ENCODE results near the gene KCNT1.

Gene KCNT1

DNA sequence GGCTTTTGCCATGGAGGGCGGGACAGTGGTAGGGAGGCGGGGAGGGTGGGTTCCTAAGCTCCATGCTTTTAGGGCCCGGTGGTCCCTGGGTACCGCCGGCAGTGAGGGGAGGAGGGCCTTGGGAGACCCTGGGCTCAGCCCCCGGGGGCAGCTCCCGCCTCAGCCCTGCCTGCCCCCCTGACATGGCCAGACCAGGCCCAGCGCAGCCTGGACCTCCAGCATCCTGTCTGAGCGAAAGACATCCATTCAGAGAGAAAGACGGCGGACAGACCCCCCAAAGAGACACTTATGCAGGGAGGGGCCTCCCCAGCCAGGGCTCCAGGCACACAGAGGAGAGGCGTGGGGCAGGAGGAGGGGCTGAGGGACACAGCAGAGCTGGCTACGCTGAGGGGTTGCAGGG lies 45.3 kb downstream of the KCNT1 start:
- DNase-seq (ENCODE audit: low read depth), result no peak

DNA sequence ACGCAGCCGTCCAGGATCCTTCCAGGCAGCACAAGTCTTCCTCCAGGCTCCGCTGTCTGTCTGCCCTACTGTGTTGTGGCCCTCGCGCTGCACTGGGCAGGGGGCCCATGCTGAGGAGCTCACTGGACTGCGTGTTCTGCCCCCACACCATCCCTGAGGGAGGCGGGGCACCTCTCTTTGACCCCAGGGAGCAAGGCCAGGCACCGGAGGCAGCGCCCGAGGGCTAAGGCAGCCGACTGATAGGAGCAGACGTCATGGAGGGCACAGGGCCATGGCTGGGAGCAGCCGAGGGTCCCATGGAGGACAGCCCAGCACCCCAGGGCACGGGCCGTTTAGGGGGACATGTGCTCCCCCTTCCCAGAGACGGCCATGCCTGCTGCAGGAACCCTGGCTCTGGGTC lies 46.7 kb downstream of the KCNT1 start:
- no peak for DNase-seq (ENCODE audit: low read depth)

DNA sequence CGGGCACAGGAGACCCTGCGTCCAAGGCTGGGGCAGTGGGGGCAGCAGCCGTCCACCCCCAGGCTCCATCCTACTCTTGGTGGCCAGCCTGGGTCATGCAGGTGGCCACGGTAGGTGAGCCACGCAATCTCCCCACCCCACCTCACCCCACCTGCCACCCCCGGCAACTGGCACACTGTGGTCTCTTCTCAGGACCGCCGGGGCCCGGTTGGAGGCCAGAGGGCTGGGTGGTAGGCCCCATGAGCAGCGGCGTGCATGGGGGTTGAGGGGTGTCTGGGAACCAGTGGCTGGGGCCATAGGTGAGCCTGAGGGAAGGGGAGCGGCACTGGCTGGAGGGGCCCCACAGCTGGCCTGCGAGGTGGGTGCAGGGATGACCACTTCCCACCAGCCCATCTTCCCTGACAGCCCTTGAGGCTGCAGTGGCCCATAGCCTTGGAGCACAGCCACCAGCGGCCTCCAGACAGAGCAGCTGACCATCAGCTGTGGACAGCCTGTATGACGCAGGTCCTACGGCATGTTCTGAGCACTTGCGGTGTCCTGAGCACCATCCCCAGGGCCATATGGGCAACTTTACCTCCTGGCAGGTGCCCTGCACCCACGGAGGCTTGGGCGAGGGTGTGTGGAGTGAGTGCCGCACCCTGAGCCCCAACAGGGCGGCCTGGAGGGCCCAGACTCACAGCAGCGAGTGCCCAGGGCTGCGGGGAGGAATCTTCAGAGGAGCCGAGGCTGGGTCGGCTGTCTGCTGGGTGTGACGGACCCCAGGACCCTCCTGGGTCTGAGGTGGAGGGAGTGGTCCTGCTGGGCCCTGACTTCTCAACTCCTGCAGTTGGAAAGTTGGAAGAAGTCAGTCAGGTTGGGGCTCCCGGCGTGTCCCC lies 47.4 kb downstream of the KCNT1 start:
- no peak for DNase-seq (ENCODE audit: low read depth)

DNA sequence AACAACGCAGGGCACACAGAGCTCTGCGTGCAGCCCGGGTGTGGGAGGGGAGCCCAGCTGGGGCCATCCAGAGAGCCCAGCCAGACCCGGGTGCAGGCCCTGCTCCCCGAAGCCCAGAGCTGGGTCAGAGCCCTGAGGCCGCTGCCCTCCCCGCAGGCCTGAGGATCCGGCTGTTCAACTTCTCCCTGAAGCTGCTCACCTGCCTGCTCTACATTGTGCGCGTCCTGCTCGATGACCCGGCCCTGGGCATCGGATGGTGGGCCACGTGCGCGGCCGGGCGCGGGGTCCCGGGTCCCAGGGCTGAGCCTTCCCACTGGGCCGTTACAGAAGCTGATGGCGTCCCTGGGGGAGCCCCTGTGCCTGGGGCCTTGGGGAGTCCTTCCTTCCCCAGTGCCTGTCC lies 48.8 kb downstream of the KCNT1 start:
- no peak for DNase-seq (ENCODE audit: low read depth)

DNA sequence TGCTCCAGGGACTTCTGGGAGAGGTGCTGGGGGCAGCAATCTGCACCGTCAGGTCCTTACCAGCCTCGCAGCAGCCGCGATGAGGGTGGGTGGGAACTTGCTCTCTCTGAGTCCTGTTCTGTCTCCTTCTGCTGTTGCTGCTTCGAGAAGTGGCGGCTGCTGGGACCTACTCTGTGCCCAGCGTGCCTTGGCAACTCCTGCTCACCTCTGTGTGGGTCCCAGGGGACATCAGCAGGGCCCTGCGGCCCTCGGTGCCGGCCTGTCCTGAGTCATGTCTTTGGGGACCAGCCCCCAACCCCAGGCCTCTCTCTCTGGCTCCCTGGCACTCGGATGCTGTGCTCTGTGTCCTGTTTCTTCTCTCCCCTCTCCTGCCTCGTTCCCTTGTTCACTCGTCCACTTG lies 49.5 kb downstream of the KCNT1 start:
- no peak for DNase-seq (ENCODE audit: low read depth)

DNA sequence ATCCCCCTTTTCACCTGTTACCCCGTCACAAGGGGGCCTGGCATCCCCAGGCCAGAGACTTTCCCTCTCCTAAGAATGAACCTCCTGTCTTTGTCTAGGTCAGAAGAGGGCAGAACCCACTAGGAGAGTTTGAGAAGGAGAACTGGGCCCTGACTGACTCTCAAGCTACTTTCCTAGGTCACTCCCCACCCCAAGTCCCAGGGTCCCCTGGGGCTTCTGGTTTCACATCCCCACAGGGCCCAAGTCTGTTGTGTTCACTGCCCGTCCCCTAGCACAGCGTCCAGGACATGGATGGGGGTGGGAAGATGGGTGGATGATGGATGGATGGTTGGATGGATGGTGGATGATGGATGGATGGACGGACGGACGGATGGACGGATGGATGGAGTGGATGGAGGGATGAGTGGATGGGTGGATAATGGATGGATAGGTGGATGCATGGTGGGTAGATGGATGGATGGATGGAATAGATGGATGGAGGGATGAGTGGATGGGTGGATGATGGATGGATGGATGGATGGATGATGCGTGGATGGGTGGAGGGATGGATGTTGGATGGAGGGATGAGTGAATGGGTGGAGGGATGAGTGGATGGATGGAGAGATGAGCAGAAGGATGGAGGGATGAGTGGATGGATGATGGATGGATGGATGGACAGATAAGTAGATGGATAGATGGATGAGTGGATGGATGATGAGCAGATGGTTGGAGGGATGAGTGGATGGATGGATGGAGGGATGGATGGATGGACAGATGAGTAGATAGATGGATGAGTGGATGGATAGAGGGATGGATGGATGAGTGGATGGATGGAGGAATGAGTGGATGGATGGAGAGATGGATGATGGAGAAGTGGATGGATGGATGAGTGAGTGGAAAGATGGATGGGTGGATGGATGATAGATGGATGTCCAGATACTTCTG lies 50.6 kb downstream of the KCNT1 start:
- DNase-seq (ENCODE audit: low read depth), result no peak

DNA sequence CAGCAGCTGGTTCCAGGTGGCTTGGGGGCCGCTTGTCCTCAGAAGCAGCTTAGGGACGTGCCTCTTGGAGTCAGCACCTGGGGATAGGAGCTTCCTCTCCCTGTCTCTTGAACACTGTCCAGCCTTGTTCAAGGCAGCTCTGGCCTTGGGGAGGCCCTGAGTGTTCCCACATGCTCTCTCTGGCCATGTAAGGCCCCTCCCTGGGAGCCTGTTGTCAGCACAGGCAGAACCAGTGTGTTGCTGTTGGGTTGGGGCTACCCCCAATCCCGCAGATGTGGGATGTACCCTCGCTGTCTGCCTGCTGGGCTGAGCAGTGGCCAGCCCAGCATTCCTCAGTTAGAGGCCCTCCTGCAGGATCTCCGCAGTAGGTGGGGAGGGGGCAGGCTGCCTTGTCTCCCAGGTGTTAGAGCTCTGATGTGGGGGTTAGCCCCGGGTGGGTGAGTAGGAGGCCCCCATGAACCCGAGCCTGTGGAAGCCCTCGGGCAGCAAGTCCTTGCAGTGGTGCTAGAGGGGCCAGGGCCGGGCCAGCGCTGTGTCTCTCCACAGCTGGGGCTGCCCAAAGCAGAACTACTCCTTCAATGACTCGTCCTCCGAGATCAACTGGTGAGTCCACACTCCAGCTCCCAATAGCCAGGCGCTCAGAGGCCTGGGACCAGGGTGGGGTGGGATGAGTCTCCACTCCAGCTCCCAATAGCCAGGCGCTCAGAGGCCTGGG lies 51.6 kb downstream of the KCNT1 start:
- DNase-seq (ENCODE audit: low read depth), result no peak

DNA sequence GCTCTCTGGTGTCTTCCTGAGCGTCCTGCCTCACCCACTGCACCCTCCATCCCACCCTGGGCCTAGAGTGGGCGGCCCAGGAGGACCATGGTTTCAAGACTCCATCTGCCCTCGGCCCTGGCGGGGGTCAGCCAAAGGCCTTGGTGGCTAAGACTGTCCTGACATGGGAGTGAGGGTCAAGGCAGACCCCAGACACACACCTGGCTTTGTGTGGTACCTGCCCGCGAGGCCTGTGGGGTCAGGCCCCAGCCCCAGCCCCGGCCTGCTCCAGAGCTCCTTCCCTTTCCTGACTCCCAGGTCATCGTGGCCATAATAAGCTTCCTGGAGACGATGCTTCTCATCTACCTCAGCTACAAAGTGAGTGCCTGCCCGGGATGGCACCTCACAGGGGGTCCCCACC lies 54.6 kb downstream of the KCNT1 start:
- DNase-seq (ENCODE audit: low read depth), result no peak

DNA sequence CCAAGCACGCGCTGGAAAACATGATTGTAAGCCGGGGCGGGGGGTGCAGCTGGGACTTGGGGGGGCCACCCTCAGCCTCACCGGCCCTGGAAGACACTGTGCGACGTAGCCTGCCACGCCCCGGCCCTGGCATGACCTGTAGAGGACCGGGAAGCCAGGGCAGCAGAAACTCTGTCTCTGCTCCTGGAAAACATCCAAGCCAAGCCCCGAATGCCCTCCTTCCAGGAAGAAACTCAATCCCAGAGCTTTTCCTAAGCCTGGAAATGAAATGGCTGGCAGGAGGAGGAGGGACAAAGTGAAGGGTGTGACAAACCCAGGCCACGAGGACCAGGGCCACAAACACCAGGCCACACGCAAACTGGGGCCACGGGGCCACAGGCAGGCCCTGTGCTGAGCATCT lies 55.4 kb downstream of the KCNT1 start:
- DNase-seq (ENCODE audit: low read depth), result no peak

DNA sequence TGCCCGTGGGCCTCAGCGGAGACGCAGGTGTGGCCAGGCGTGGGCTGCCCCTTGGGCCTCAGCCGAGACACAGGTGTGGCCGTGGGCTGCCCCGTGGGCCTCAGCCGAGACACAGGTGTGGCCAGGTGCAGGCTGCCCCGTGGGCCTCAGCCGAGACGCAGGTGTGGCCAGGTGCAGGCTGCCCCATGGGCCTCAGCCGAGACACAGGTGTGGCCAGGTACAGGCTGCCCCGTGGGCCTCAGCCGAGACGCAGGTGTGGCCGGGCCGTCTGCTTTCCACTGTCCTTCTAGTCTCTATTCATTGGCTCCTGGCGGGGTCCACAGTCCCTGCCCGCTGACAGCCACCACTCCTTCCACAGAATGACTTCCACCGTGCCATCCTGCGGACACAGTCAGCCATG lies 56.1 kb downstream of the KCNT1 start:
- DNase-seq (ENCODE audit: low read depth), result no peak

DNA sequence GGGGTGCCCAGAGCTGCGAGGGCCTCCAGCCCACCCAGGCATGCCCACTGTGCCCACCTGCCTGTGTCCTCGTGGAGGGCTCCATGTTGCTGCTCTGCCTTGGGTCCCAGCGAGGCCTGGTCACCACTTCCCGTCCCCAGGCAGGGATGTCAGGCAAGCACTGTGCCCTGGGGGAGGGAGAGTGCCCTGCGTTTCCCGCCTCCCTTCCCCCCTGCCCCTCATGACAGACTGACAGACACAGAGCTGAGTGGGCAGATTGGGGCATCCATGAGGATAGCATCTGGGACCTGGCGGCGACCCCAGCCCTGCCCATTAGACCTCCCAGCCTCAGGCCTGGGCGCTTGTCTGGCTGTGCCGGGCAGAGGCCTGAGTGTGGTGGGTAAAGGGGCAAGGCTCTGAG lies 56.9 kb downstream of the KCNT1 start:
- no peak for DNase-seq (ENCODE audit: low read depth)

DNA sequence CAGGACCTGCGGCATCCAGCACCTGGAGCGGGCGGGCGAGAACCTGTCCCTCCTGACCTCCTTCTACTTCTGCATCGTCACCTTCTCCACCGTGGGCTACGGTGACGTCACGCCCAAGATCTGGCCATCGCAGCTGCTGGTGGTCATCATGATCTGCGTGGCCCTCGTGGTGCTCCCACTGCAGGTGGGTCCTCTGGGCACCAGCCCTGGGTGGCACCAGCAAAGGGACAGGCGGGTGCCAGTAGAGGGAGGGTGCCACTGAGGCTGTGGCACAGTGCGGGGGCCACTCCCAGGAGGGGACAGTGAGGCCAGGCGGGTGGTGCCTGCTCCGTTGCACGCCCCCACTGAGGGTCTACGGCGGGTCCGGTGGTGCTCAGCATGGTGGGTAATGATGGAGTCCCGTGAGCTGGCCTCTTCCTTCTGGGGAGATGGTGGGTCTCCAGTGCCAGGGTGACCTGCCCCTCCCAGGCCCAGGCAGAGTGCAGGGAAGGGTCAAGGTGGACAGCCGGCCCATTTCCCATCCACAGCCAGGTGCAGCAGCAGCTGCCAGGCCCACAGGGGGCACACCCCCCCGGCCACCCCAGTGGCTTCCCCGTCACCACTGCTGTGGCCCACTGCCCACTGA lies 57.8 kb downstream of the KCNT1 start:
- no peak for DNase-seq (ENCODE audit: low read depth)

DNA sequence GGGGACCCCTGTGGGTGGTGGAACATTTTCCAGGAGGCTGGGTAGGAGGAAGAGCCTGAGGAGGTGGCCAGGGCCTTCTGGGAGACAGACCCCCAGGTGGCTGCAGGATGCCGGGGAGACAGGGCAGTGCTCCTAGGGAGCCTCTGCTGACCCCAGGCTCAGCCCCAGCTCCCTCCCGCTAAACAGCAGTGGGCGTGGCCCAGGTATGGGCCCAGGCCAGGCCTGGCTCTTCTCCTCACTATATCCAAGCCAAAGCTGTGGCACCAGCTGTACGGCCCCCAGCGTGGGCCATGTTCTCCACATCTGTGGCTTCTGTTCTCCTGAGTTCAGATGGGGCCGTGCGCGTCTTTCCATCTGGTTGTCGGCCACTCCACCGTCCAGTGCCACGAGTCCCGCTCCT lies 58.5 kb downstream of the KCNT1 start:
- no peak for DNase-seq (ENCODE audit: low read depth)

DNA sequence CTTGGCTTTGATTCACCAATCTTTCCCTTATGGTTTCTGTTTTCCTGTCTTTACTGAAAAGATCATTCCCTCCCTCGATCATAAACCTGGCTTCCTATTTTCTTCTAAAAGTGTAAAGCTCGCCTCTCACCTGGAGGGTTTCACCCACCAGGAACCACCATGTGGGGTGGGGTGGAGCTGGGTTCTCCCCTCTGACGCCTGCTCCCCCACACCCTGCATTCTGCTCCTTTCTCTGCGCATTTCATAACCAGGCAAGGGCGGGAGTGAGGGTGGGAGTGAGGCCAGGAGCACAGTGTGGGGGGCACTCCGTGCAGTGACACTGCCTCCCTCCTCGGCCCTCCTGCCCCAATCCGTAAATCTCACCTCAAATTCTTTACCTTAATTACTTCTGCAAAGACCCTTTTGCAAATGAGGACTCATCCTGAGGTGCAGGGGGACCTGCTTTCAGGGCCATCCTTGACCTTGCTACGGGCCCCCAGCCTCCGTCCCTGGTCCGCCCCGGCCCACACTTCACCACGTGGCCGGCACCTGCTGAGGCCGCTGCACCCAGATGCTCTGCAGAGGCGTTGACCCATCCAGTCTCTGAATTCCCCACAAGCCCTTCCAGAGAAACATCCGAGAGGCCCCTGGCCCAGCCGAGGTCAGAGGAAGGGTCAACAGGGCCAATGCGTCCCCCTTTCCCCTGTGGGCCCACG lies 59.3 kb downstream of the KCNT1 start:
- no peak for DNase-seq (ENCODE audit: low read depth)

DNA sequence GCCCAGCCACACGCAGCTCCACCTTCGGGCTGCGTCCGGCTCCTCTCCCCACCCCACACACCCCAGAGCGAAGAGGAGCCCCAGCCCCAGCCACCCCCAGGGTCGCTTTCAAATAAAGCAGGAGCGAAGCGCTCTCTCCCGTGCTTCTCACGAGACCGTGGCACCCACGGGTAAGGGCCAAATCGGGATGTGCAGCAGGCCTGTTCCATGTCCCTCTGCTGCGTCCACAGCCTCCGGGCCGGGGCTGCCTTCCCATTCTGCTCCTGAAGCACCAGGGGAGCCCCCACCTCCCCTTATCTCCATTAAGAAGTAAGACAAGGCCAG lies 59.8 kb downstream of the KCNT1 start:
- no peak for DNase-seq (ENCODE audit: low read depth)

DNA sequence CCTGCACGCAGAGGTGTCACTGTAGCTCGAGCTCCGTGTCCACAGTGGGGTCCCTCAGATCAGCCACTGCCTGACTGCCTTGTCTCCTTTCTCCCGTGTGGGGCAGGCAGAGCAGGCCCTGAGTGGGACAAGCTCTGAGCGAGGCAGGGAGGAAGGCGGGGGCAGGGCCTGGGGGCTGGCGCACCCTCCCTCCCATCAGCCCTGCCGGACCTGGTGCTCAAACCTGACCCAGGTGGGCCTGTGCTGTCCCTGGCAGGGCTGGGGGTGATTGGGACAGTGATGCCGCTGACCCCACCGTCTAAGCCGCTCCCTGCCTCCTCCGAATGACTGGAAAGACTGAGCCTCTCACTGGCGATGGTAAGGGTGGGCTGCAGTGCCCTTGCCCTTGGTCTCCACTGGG lies 60.9 kb downstream of the KCNT1 start:
- DNase-seq (ENCODE audit: low read depth), result no peak

DNA sequence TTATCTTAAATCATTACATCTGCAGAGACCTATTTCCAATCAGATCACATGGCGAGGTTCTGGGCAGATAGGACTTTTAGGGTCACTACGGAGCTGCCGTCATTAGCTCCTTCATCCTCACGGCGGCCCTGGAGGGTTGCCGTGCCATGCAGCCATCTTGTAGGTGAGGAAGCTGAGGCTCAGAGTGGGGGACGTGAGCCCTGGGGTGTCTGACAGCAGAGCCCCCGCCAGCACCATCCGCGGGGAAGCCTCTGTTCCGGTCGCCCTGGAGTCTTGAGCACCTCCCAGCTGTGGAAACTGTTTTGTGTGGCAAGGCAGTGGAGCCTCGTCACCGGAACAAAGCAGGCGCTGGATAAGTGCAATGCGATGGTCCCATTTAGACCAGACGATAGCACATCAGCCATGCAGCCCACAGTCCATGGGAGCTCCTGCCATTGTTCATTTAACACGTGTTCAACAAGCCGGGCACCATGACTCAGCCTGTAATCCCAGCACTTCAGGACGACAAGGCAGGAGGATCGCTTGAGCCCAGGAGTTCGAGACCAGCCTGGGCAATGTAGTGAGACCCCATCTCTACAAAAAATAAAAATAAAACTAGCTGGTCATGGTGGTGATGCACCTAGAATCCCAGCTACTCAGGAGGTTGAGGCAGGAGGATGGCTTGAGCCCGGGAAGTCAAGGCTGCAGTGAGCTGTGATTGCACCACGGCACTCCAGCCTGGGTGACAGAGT lies 61.9 kb downstream of the KCNT1 start:
- DNase-seq (ENCODE audit: low read depth), result no peak

DNA sequence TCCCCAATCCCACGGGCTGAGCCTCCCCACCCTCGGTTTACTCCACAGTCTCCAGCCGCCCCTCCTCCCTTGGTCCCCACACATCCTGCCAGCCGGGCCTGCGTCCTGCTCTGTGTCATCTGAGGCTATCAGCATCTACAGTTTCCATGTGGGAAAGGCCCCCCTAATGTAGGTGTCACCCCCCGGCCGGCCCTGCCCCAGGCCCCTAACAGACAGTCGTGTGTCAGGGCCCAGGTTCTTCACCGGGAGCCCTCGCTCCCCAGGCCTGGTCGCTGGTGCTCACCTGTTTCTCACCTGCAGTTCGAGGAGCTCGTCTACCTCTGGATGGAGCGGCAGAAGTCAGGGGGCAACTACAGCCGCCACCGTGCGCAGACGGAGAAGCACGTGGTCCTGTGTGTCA lies 62.7 kb downstream of the KCNT1 start:
- no peak for DNase-seq (ENCODE audit: low read depth)

DNA sequence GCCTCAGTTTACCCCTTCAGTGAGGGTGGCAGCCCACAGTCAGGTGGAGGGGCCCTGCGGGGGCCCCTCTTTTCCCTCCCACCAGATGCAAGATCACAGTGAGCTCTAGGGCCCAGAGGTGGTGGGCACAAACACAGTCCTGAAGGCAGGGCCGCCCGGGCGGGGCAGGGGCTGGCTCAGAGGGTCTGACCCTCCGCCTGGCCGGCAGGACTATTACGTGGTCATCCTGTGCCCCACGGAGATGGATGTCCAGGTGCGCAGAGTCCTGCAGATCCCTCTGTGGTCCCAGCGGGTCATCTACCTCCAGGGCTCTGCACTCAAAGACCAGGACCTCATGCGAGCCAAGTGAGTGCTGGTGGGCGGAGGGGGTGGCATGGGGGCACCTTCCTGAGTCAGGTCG lies 63.4 kb downstream of the KCNT1 start:
- DNase-seq (ENCODE audit: low read depth), result no peak

DNA sequence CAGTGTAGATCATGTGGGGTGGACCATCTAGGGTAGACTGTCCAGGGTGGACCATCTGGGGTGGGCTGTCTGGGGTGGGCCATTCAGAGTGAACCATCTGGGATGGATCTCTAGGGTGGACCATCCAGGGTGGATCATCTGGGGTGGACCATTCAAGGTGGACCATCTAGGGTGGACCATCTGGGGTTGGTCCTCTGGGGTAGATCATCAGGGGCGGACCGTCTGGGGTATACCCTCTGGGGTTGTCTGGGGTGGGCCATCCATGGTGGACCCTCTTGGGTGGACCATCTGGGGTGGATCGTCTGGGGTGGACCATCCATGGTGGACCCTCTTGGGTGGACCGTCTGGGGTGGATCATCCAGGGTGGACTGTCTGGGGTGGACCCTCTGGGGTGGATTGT lies 64.3 kb downstream of the KCNT1 start:
- DNase-seq (ENCODE audit: low read depth), result no peak

DNA sequence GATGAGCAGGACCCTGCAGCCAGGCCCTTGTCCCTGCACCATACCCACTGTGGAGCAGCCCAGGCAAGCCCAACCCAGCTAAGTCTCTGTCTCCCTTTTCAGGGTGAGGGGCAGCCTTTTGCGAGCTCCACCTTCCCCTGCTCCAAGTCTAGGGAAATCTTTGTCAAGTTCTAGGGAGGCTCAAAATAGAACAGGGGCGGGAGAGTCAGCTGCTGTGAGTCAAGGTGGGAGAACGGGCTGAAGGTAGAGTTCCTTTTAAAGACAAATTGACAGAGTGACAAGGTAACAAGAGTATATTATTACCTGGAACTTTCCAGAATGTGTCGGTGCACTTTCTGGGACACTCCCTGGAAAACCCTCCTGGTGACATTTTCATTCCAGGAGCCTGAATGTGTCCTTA lies 64.7 kb downstream of the KCNT1 start:
- no peak for DNase-seq (ENCODE audit: low read depth)

Data from ELR (cell line).